Endothelial cell of umbilical vein (primary cell): ENCODE measurements around the gene RAD18.

ENCODE experiments used
- EZH2 ChIP-seq: IDR thresholded peaks from 2 replicates; pipeline ENCODE4 v1.6.1; 2012; ENCODE audit warnings: borderline replicate concordance, low read depth, mild to moderate bottlenecking, moderate library complexity, low read length, inconsistent platforms; ENCODE audit not compliant: severe bottlenecking
- FOS ChIP-seq: IDR thresholded peaks from 2 replicates; pipeline ENCODE4 v1.6.1; 2011; ENCODE audit warnings: mild to moderate bottlenecking, low read length, moderate library complexity, borderline replicate concordance; ENCODE audit not compliant: insufficient read depth
- GATA2 ChIP-seq: IDR thresholded peaks from 2 replicates; pipeline ENCODE4 v1.7.0; 2011; ENCODE audit warnings: low read depth, mild to moderate bottlenecking, moderate library complexity, mixed read lengths, low read length; ENCODE audit not compliant: insufficient read length, insufficient read depth
- POLR2A ChIP-seq: IDR thresholded peaks from 2 replicates; pipeline ENCODE4 v1.6.1; 2012; ENCODE audit warnings: low read depth, mild to moderate bottlenecking, control low read depth, low read length
- POLR2AphosphoS5 ChIP-seq: IDR thresholded peaks from 2 replicates; pipeline ENCODE4 v1.6.1; 2012; ENCODE audit warnings: low read depth, mild to moderate bottlenecking, control low read depth, low read length, moderate library complexity; ENCODE audit not compliant: insufficient read depth
- TF ChIP-seq, protein P1 (sequence below), 2 donors: IDR thresholded peaks; 1 replicate in 1 of 2; 2 replicates in 1 of 2; pipeline ENCODE4 v1.5.1; 2011; ENCODE audit warnings: low read length in 2 of 2, mild to moderate bottlenecking in 2 of 2, moderate library complexity in 2 of 2, control low read depth in 1 of 2, inconsistent platforms in 1 of 2, low read depth in 1 of 2; ENCODE audit not compliant: insufficient read depth in 1 of 2; ENCODE audit errors: extremely low read depth in 1 of 2

DNA sequence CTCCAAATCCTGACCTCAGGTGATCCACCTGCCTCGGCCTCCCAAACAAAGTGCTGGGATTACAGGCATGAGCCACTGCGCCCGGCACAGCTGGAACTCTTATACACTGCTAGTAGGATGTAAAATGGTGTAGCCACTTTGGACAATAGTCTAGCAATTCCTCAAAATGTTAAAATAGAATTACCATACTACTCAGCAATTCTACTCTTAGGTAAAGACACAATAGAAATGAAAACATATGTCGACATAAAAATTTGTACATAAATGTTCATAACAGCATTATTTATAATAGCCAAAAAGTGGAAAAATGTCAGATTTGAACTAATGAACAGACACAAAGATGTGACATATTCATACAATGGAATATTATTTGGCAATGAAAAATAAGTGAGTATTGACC lies 33.4 kb downstream of the RAD18 start:
- TF ChIP-seq POLR2AphosphoS5: no peak
- TF ChIP-seq POLR2A: no peak
- TF ChIP-seq EZH2: no peak
- TF ChIP-seq, protein P1, sequence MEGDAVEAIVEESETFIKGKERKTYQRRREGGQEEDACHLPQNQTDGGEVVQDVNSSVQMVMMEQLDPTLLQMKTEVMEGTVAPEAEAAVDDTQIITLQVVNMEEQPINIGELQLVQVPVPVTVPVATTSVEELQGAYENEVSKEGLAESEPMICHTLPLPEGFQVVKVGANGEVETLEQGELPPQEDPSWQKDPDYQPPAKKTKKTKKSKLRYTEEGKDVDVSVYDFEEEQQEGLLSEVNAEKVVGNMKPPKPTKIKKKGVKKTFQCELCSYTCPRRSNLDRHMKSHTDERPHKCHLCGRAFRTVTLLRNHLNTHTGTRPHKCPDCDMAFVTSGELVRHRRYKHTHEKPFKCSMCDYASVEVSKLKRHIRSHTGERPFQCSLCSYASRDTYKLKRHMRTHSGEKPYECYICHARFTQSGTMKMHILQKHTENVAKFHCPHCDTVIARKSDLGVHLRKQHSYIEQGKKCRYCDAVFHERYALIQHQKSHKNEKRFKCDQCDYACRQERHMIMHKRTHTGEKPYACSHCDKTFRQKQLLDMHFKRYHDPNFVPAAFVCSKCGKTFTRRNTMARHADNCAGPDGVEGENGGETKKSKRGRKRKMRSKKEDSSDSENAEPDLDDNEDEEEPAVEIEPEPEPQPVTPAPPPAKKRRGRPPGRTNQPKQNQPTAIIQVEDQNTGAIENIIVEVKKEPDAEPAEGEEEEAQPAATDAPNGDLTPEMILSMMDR (IDR thresholded peaks at IDR 0.05; ENCODE audit: extremely low read depth in 1 of 2, insufficient read depth in 1 of 2, low read depth in 1 of 2, low read length in 2 of 2): no peak
- no peak for TF ChIP-seq GATA2
- TF ChIP-seq FOS: no peak
